Prostate gland (tissue), 2 donors: Measurements from ENCODE around the gene AP3M1.

Experiments
- POLR2A ChIP-seq: fragments of 450-650 bp; IDR thresholded peaks from one replicate; pipeline ENCODE4 v1.6.1; 2016; ENCODE audit warnings: antibody characterized with exemption, mild to moderate bottlenecking
- TF ChIP-seq, protein P1 (sequence below), 4 experiments: fragments of 200-600 bp in 2 of 4; fragments of 450-650 bp in 2 of 4; sonication (generic) in 2 of 4; IDR thresholded peaks; 1 replicate in 3 of 4; 2 replicates in 1 of 4; pipeline ENCODE4 v1.5.1; 2016 to 2019; ENCODE audit warnings: antibody characterized with exemption in 4 of 4, mild to moderate bottlenecking in 2 of 4, moderate library complexity in 2 of 4

- TF ChIP-seq, protein P1, sequence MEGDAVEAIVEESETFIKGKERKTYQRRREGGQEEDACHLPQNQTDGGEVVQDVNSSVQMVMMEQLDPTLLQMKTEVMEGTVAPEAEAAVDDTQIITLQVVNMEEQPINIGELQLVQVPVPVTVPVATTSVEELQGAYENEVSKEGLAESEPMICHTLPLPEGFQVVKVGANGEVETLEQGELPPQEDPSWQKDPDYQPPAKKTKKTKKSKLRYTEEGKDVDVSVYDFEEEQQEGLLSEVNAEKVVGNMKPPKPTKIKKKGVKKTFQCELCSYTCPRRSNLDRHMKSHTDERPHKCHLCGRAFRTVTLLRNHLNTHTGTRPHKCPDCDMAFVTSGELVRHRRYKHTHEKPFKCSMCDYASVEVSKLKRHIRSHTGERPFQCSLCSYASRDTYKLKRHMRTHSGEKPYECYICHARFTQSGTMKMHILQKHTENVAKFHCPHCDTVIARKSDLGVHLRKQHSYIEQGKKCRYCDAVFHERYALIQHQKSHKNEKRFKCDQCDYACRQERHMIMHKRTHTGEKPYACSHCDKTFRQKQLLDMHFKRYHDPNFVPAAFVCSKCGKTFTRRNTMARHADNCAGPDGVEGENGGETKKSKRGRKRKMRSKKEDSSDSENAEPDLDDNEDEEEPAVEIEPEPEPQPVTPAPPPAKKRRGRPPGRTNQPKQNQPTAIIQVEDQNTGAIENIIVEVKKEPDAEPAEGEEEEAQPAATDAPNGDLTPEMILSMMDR (IDR thresholded peaks at IDR 0.05): no peak
- no peak for TF ChIP-seq POLR2A
Measured at GRCh38 chr10:74123081-74123480, 27.5 kb downstream of the AP3M1 start.
